ENCODE data around the gene CHST15.

The CHST15 gene

DNA sequence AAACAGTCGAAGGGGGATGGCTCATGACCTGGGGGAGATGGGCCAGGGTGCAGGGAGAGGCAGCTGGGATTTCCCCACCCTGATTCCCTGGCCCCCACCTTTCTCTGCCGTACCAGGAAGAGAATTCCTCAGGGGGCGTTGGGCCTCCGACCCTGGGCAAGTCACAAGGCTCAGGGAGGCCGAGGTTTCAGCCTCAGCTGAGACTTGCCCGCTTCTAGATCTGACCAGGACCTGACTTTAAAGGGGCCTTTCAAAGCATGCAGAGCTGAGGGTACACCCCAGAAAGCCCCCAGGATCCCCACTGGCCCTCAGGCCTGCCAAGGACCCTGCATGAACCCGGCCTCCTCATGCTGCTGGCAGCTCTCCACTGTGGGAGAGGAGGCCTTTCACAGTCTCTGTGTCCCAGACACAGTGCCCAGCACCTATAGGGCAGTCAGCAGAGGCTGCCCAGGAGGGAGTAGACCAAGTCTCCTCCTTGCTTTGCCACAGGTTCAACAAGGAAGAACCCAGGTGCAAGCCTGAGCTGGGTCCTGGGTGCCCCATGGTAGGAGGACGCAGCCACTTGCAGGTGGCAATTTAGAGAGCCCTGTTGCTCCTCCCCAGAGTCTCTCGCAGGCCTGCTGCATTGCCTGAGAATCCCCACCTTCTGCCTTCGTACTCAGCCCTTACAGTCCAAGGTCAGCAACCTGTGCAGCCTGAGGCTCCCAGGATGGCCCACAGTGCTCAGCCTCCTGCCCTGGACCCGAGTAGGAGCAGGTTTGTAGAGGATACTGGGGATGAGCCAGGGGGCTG lies 89.3 kb downstream of the CHST15 start:
- H3K36me3 Mint-ChIP-seq (ENCODE audit: low read depth) = peaks cover 11% of the 10 kb centered on the region
- H3K4me1 Mint-ChIP-seq = peaks cover 37% of the 10 kb centered on the region
- no peak overlapping the region for H3K27ac Mint-ChIP-seq
- H3K27me3 Mint-ChIP-seq (ENCODE audit: low read depth) = peaks cover 3% of the 10 kb centered on the region
- TF ChIP-seq, protein P1, sequence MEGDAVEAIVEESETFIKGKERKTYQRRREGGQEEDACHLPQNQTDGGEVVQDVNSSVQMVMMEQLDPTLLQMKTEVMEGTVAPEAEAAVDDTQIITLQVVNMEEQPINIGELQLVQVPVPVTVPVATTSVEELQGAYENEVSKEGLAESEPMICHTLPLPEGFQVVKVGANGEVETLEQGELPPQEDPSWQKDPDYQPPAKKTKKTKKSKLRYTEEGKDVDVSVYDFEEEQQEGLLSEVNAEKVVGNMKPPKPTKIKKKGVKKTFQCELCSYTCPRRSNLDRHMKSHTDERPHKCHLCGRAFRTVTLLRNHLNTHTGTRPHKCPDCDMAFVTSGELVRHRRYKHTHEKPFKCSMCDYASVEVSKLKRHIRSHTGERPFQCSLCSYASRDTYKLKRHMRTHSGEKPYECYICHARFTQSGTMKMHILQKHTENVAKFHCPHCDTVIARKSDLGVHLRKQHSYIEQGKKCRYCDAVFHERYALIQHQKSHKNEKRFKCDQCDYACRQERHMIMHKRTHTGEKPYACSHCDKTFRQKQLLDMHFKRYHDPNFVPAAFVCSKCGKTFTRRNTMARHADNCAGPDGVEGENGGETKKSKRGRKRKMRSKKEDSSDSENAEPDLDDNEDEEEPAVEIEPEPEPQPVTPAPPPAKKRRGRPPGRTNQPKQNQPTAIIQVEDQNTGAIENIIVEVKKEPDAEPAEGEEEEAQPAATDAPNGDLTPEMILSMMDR (IDR thresholded peaks at IDR 0.05; ENCODE audit: unreplicated experiment in 3 of 3) = no peak
- H3K4me3 Mint-ChIP-seq = no peak overlapping the region
- no peaks in the 10 kb centered on the region for H3K9me3 Mint-ChIP-seq

DNA sequence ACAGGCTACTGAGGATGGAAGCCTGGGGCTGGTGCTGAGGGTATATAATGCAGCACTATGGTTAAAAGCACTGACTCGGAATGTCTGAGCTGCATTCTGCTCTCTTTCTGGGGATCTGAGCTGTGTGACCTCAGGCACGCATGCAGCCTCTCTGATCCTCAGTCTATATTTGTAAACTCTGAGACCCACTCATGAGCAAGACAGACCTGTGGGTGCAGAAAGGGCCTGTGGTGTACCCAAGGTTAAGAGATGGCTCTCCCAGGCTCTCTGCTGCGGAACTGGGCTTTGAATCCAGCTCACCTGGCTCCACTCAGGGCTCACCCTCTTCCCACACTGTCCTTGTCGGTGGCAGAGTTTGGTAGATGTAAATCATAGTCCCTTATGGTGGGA lies 89.9 kb downstream of the CHST15 start:
- Mint-ChIP-seq H3K27me3 (ENCODE audit: low read depth) (peaks cover 3% of the 10 kb centered on the region), H3K4me1 (peaks cover 31% of the 10 kb centered on the region), H3K4me3 (no peak overlapping the region)

DNA sequence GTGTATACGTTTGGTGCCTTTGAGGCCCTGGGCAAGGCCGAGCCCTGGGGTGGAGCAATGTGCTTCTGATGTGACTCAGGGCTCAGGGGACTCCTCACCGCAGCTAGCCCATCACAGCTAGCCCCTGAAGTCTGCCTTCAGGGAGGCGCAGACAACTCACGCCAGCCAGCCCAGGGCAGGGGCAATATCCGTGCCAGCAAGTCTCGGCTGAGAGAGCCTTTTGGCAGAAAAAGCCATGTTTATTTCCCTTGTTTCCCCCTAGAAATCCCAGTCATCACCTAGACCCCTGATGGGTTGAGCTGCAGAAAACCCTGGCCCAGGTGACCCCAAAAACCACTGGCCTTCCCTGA lies 90.4 kb downstream of the CHST15 start:
- TF ChIP-seq, protein P1 (IDR thresholded peaks at IDR 0.05; ENCODE audit: unreplicated experiment in 3 of 3) = no peak

More for the DNA sequence above, 89.9 kb downstream of the CHST15 start:
- no peaks in the 10 kb centered on the region for H3K9me3 Mint-ChIP-seq
- no peak overlapping the region for H3K27ac Mint-ChIP-seq
- TF ChIP-seq, protein P1 (IDR thresholded peaks at IDR 0.05; ENCODE audit: unreplicated experiment in 3 of 3) = no peak
- H3K36me3 Mint-ChIP-seq (ENCODE audit: low read depth) = peaks cover 6% of the 10 kb centered on the region

DNA sequence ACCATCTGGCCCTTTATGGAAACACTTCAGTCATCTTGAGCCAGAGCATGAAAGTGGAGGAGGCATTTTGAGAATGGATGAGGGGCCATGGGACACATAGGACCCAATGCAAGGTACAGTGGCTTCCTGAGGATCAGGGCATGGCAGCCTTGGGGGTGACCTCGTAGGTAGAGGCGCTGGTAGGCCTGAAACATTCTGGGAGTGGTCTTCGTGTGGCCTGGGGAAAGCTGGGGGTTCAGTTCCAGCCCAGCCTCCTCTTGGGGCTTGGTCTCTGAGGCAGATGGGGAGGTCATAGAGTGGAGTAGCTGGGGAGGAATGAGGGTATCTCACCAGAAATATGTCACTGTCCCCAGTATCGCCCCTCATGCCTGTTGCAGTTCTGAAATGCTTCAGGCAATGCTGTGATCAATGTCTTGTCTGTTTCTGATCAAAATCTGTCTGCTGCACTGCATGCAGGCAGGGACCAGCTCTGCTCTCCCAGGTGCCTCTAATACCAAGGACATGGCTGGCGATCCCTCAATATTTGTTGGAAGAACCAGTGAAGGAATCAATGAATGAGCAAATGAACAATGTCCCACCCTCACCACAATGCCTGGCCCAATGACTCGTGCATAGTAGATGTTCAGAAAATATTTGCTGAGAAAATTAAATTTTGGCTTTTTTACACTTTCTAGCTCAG lies 90.9 kb downstream of the CHST15 start:
- H3K36me3 Mint-ChIP-seq (ENCODE audit: low read depth) = no peaks in the 10 kb centered on the region
- TF ChIP-seq, protein P1 (IDR thresholded peaks at IDR 0.05; ENCODE audit: unreplicated experiment in 3 of 3) = no peak
- H3K27me3 Mint-ChIP-seq (ENCODE audit: low read depth) = peaks cover 3% of the 10 kb centered on the region
- no peak overlapping the region for H3K27ac Mint-ChIP-seq
- peaks cover 24% of the 10 kb centered on the region for H3K4me1 Mint-ChIP-seq
- no peak overlapping the region for H3K4me3 Mint-ChIP-seq
- H3K9me3 Mint-ChIP-seq = no peaks in the 10 kb centered on the region

More for the DNA sequence above, 90.4 kb downstream of the CHST15 start:
- Mint-ChIP-seq H3K9me3 (no peaks in the 10 kb centered on the region), H3K4me1 (peaks cover 27% of the 10 kb centered on the region), H3K36me3 (ENCODE audit: low read depth) (peaks cover 3% of the 10 kb centered on the region), H3K27me3 (ENCODE audit: low read depth) (peaks cover 3% of the 10 kb centered on the region), H3K27ac (no peak overlapping the region), H3K4me3 (no peak overlapping the region)

DNA sequence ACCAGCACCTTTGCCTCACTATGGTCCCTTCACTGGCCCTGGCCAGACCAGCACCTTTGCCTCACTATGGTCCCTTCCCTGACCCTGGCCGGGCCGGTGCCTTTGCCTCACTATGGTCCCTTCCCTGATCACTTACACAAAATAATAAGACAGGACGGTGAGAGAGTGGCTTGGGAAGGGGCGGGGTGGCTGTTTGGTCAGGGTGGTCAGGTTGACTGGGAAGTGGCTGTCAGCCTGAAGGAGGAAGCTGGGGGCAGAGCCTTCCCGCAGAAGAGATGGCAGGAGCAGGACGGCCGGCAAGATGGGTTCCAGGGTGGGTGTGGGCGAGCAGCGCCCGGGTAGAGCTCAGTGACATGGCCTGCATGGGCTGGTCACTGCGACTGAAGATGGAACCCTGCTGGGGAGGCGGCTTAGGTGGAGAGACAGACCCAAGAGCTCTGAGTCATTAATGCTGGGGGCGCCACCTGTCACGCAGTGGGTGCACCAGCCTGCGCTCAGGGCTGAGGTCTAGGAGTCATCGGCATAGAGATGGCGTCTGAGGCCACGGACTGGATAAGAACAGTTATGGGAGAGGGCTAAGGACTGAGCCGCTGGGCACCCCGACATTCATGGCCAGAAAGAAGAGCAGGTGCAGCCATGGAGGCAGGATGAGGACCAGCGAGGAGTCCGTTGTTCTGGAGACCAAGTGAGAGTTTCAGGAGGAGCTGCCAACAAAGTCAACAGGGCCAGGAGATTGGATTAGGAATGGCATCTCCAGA lies 91.8 kb downstream of the CHST15 start:
- Mint-ChIP-seq H3K9me3 (no peaks in the 10 kb centered on the region), H3K27ac (no peak overlapping the region), H3K4me3 (no peak overlapping the region), H3K27me3 (ENCODE audit: low read depth) (peaks cover 11% of the 10 kb centered on the region), H3K4me1 (peaks cover 21% of the 10 kb centered on the region), H3K36me3 (ENCODE audit: low read depth) (no peaks in the 10 kb centered on the region)
- TF ChIP-seq, protein P1 (IDR thresholded peaks at IDR 0.05; ENCODE audit: unreplicated experiment in 3 of 3) = no peak
